ENCODE measurements around the gene RNF217. TPM values are rescaled to one million over a fixed set of nuclear protein-coding genes. Genes with fewer than 3 reads are reported as not detected.

The RNF217 gene
- total RNA-seq, 6 experiments from 2014 or later = 10.9 to 19.4 (median 14.7) TPM

DNA sequence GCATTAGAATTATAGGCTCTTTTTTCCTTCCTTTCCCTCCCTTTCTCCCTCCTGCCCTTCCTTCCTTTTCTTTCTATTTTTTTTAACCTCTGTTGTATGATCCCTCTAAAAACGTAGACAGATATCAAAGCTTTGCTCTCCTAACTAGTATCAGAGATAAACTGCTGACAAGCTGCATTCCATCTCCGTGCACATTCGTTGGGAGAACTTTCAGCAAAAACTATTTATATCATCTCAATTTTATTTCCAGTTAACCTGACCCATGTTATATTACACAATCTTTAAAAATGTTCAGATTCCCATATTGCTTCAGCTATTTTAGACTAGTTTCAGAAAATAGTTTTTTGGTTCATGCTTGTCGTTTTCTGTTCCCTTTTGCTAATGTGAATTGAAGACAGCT, 47.3 kb downstream of the RNF217 start:
- H3K4me1 Mint-ChIP-seq (ENCODE audit: low read depth) = peaks cover 60% of the 10 kb centered on the region
- H3K27ac Mint-ChIP-seq = no peak overlapping the region; the same call in 1 of the 2 replicates
- no peaks in the 10 kb centered on the region for H3K9me3 Mint-ChIP-seq
- DNase-seq = no peak
- H3K4me3 Mint-ChIP-seq = no peak overlapping the region
- TF ChIP-seq CTCF (IDR thresholded peaks at IDR 0.05) = no peak
- H3K27me3 Mint-ChIP-seq (ENCODE audit: insufficient read depth) = 0 out of 2 replicates have a peak, but pooled peaks cover 3% of the 10 kb centered on the region
- H3K36me3 Mint-ChIP-seq (ENCODE audit: low read depth) = peaks cover 7% of the 10 kb centered on the region; the same call in 1 of the 2 replicates

- H3K36me3 Mint-ChIP-seq (ENCODE audit: low read depth) = peaks cover 8% of the 10 kb centered on the region; the same call in 1 of the 2 replicates
- peaks cover 37% of the 10 kb centered on the region for H3K4me1 Mint-ChIP-seq (ENCODE audit: low read depth)
- no peak for TF ChIP-seq CTCF (IDR thresholded peaks at IDR 0.05)
- peak overlapping the region; percentile 8 for H3K27ac Mint-ChIP-seq
- no peak overlapping the region for H3K4me3 Mint-ChIP-seq
- no peaks in the 10 kb centered on the region for H3K27me3 Mint-ChIP-seq (ENCODE audit: insufficient read depth)
- peak; percentile 20 for DNase-seq
- H3K9me3 Mint-ChIP-seq = no peaks in the 10 kb centered on the region
Observed at GRCh38 chr6:125013938-125014660, 51.9 kb downstream of the RNF217 start.

- Mint-ChIP-seq H3K27me3 (ENCODE audit: insufficient read depth) (no peaks in the 10 kb centered on the region), H3K9me3 (no peaks in the 10 kb centered on the region), H3K36me3 (ENCODE audit: low read depth) (peaks cover 8% of the 10 kb centered on the region; the same call in 1 of the 2 replicates), H3K4me3 (no peak overlapping the region), H3K27ac (peak overlapping the region; percentile 8; the same call in 1 of the 2 replicates), H3K4me1 (ENCODE audit: low read depth) (peaks cover 33% of the 10 kb centered on the region)
- TF ChIP-seq CTCF (IDR thresholded peaks at IDR 0.05) = no peak
- no peak for DNase-seq
Observed at GRCh38 chr6:125014661-125014957, 52.4 kb downstream of the RNF217 start.

- H3K4me1 Mint-ChIP-seq (ENCODE audit: low read depth) = peaks cover 33% of the 10 kb centered on the region
- H3K9me3 Mint-ChIP-seq = no peaks in the 10 kb centered on the region
- no peak overlapping the region for H3K27ac Mint-ChIP-seq
- peaks cover 8% of the 10 kb centered on the region; the same call in 1 of the 2 replicates for H3K36me3 Mint-ChIP-seq (ENCODE audit: low read depth)
- no peak for DNase-seq
- H3K27me3 Mint-ChIP-seq (ENCODE audit: insufficient read depth) = no peaks in the 10 kb centered on the region
- no peak overlapping the region for H3K4me3 Mint-ChIP-seq
- TF ChIP-seq CTCF (IDR thresholded peaks at IDR 0.05) = no peak
Observed at GRCh38 chr6:125015152-125015551, 52.9 kb downstream of the RNF217 start.

DNA sequence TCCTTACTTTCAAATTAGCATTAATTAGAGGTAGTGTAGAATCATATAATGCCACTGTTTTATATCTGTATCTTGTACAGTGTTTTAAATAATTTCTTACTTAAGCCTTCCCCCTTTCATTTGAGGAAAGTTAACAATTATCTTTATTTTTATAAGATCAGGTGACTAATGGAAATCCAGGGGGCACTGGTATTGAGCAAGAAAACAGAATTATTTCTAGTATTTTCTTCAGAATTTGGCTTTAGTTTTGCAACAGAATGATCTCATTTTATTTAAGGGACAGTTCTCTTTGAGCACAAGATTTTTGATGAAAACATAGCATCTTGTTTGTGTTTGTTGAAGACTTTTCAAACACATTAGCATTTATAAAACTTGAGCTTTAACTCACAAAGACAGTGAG, 55.9 kb downstream of the RNF217 start:
- Mint-ChIP-seq H3K27me3 (ENCODE audit: insufficient read depth) (no peaks in the 10 kb centered on the region), H3K4me3 (no peak overlapping the region), H3K27ac (no peak overlapping the region), H3K9me3 (no peaks in the 10 kb centered on the region), H3K36me3 (ENCODE audit: low read depth) (peaks cover 8% of the 10 kb centered on the region; the same call in 1 of the 2 replicates), H3K4me1 (ENCODE audit: low read depth) (peaks cover 35% of the 10 kb centered on the region)
- no peak for TF ChIP-seq CTCF (IDR thresholded peaks at IDR 0.05)
- DNase-seq = no peak
